ENCODE data around the gene MPP7.
"Not testable (repeated sequence)": the region's sequence is repeated elsewhere in the genome, so short reads cannot be mapped to it uniquely, and the experiment has no call there.

The MPP7 gene

GRCh38 chr10:28302638-28303488, at the start of gene MPP7:
MPP7 (minus strand) TSS chr10:28303064; CDS start chr10:28238604, 64,460 bp downstream.
- DNase-seq: peak; percentile 90

GRCh38 chr10:28349892-28350291, 47.0 kb upstream of the MPP7 start:
- DNase-seq: no peak

- DNase-seq: no peak
Measured at GRCh38 chr10:28343987-28344895, 41.4 kb upstream of the MPP7 start.

- DNase-seq: no peak
Measured at GRCh38 chr10:28343252-28343651, 40.4 kb upstream of the MPP7 start.

GRCh38 chr10:28341679-28342078, 38.8 kb upstream of the MPP7 start:
- not testable (repeated sequence) for DNase-seq

- DNase-seq: no peak
Measured at GRCh38 chr10:28332726-28333125, 29.9 kb upstream of the MPP7 start.

GRCh38 chr10:28331841-28332240, 29.0 kb upstream of the MPP7 start:
- no peak for DNase-seq

GRCh38 chr10:28331066-28331465, 28.2 kb upstream of the MPP7 start:
- no peak for DNase-seq

GRCh38 chr10:28328346-28328745, 25.5 kb upstream of the MPP7 start:
- no peak for DNase-seq

GRCh38 chr10:28327491-28327880, 24.6 kb upstream of the MPP7 start:
- no peak for DNase-seq

- no peak for DNase-seq
Measured at GRCh38 chr10:28326516-28327490, 23.9 kb upstream of the MPP7 start.

GRCh38 chr10:28320799-28321198, 17.9 kb upstream of the MPP7 start:
- DNase-seq: no peak

GRCh38 chr10:28320090-28320489, 17.2 kb upstream of the MPP7 start:
- DNase-seq: no peak

- DNase-seq: not testable (repeated sequence)
Measured at GRCh38 chr10:28319061-28319460, 16.2 kb upstream of the MPP7 start.

- DNase-seq: no peak
Measured at GRCh38 chr10:28318626-28319025, 15.8 kb upstream of the MPP7 start.

- no peak for DNase-seq
Measured at GRCh38 chr10:28317760-28318159, 14.9 kb upstream of the MPP7 start.

- no peak for DNase-seq
Measured at GRCh38 chr10:28316696-28317095, 13.8 kb upstream of the MPP7 start.

- DNase-seq: no peak
Measured at GRCh38 chr10:28315140-28315539, 12.3 kb upstream of the MPP7 start.

GRCh38 chr10:28314211-28314610, 11.3 kb upstream of the MPP7 start:
- no peak for DNase-seq

- DNase-seq: no peak
Measured at GRCh38 chr10:28312572-28312971, 9.7 kb upstream of the MPP7 start.

- DNase-seq: no peak
Measured at GRCh38 chr10:28311104-28311503, 8.2 kb upstream of the MPP7 start.

GRCh38 chr10:28307267-28307666, 4.4 kb upstream of the MPP7 start:
- no peak for DNase-seq

GRCh38 chr10:28305553-28305952, 2.7 kb upstream of the MPP7 start:
- no peak for DNase-seq
